ENCODE results near the gene SSTR3. TPM values are rescaled to one million over a fixed set of nuclear protein-coding genes. Genes with fewer than 3 reads are reported as not detected.

Gene SSTR3
- total RNA-seq, 1 donor from 2014 or later, result 0.69 TPM

DNA sequence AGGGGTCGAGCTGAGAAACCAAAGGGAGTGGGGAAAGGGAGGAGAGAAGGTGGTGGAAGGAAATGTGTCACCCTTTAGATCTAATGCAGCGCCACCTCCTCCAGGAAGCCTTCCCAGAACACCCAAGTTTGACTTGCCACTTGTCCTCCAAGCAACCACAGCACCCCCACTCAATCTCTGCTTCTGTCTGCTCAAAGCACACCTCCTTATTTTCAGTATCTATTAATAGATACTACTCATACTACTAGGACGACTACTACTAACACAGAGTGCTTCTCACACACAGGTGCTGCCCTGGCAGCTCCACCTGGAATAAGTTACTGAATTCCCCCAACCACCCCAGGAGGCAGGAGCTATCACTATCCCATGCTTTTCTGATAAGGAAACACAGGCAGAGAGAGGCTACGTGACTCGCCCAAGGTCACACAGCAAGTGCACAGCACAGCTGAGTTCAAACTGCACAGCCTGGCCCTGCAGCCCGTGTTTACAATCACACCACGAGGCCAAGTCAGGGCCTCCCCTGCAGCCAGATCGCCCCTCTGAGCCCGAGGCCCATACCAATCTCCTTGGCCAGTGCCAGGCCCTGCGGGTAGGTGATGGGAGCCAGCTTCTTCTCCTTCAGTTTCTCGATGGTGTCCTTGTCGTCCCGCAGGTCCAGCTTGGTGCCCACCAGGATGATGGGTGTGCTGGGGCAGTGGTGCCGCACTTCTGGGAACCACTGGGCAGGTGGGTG lies 18.6 kb upstream of the SSTR3 start:
- H3K27ac Mint-ChIP-seq, result no peak overlapping the region
- no peaks in the 10 kb centered on the region for H3K9me3 Mint-ChIP-seq
- H3K36me3 Mint-ChIP-seq, result no peaks in the 10 kb centered on the region
- peaks cover 15% of the 10 kb centered on the region for H3K4me1 Mint-ChIP-seq
- no peak for TF ChIP-seq CTCF (IDR thresholded peaks at IDR 0.05; ENCODE audit: unreplicated experiment)
- H3K4me3 Mint-ChIP-seq, result no peak overlapping the region
- peaks cover 3% of the 10 kb centered on the region for H3K27me3 Mint-ChIP-seq (ENCODE audit: low read depth)
- DNase-seq (ENCODE audit: low spot score in 2 of 2, unreplicated experiment in 2 of 2), result no peak

DNA sequence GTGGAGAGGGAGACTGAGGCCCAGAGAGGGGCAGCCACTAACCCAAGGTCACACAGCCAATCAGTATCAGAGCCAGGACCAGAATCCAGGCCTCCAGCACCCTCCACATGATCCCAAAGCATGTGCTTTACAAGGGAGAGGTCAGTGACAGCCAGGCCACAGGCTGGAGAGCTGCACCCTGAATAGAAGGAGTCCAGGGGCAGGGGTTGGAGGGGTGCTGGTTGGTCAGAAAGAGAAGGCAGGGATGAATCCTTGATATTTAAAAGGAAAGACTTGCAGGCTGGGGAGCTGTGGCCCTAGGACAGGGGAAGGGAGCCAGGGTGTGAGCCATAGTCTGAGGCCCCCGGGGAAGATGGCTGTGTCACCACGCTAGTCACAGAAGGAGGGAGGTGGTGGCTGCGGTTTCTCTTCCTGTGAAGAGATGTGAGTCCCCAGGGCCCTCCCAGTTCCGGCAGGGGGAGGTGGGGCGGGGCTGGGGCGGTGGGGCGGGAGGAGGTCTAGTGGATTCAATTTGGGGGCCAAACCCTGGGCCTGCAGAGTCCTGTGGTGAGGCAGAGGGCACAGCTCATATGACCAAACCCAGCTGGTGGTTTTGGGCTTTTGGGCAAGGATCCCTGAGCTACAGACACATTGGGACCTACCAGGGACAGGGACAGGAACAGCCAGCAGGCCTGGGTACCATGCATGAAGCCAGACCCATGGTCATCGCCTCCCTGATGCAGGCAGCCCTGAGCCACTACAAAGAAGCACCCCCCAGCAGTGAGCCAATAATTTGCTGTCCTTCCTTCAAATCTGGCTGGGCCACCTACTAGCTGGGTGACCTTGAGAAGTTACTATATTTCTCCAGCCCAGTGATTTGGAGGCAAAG lies 17.8 kb upstream of the SSTR3 start:
- no peaks in the 10 kb centered on the region for H3K36me3 Mint-ChIP-seq
- H3K4me1 Mint-ChIP-seq, result peaks cover 15% of the 10 kb centered on the region
- no peak overlapping the region for H3K27ac Mint-ChIP-seq
- no peaks in the 10 kb centered on the region for H3K9me3 Mint-ChIP-seq
- no peak for TF ChIP-seq CTCF (IDR thresholded peaks at IDR 0.05; ENCODE audit: unreplicated experiment)
- no peak overlapping the region for H3K4me3 Mint-ChIP-seq
- peaks cover 8% of the 10 kb centered on the region for H3K27me3 Mint-ChIP-seq (ENCODE audit: low read depth)
- no peak for DNase-seq (ENCODE audit: low spot score in 2 of 2, unreplicated experiment in 2 of 2)

DNA sequence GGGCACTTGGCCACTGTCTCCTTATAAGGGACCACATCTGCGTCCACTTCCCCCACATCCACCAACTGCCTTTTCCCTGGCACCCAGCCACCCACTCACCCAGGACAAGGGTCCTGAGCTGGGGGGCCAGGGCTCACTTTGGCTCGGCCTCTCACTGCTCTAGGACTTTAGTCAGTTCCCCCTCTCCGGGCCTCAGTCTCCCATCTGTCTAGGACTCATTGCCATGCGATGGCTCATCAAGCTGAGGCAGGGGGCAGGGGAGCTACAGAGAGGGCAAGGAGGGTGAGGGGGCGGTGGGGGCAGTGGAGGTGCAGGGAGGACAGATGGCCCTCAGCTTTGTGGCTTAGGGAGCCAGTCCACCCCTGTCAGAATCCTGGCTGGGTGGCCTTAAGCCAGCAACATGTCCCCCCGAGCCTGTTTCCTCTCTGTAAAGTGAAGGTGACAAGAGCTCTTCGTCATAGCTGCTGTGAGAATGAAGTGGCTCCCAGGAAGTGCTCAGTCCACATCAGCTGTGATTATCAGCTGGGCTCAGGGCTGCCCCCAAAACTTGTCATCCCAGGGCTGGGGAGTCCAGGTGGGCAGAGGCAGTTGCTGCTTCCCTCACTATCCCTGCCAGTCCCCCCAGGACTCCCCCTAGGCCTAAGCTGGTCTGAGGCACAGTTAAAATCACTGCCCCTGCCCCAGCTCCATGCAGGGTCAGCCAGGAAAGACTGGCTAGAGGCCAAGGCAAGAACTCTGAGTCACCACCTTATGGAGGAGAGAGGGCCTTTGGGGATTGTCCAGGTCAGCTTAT lies 16.9 kb upstream of the SSTR3 start:
- DNase-seq (ENCODE audit: low spot score in 2 of 2, unreplicated experiment in 2 of 2), result no peak
- H3K9me3 Mint-ChIP-seq, result no peaks in the 10 kb centered on the region
- H3K27me3 Mint-ChIP-seq (ENCODE audit: low read depth), result peaks cover 10% of the 10 kb centered on the region
- no peak for TF ChIP-seq CTCF (IDR thresholded peaks at IDR 0.05; ENCODE audit: unreplicated experiment)
- H3K27ac Mint-ChIP-seq, result no peak overlapping the region
- peaks cover 15% of the 10 kb centered on the region for H3K4me1 Mint-ChIP-seq
- H3K4me3 Mint-ChIP-seq, result no peak overlapping the region
- H3K36me3 Mint-ChIP-seq, result no peaks in the 10 kb centered on the region

DNA sequence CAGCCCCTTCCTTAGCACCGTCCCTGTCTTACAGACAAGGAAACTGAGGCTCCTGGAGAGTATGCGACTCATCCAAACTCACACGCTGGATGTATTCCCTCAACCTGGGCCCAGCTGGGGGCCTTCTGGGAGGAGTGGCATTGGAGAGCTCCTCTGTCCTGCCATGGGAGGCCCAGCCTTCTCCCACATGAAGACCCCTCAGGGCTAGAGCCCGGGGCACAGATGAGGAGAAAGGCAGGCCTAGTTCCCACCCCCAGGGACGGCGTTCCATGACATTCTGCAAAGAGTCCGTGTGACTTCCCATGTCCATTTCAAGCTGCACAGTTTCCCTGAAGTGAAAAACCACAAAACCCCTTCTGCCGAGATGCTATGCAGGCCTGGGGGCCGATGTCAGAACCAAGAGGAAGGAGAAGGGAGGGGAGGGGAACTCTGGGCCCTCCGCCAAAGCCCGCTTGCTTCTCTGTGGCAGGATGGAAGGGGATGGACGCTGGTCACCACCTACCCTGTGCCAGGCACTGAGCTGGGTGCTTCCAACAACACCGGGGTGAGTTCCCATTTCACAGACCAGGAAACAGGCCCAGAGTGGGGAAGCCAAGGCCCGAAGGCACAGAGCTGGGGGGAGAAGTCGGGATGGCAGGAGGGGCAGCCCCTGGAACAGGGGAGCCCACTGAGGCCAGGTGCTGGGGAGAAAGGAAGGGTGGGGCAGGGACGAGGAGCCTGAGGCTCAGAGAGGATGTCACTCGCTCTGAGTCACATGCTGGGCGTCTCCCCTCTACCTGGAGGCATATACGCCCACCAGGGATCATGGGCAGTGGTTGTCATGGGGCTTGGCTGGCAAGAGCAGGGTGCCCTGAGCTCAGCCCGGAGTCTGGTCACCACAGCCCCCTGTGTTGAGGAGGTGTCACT lies 16.1 kb upstream of the SSTR3 start:
- Mint-ChIP-seq H3K27me3 (ENCODE audit: low read depth) (peaks cover 11% of the 10 kb centered on the region), H3K36me3 (no peaks in the 10 kb centered on the region), H3K27ac (peak overlapping the region; percentile 26), H3K9me3 (no peaks in the 10 kb centered on the region), H3K4me1 (peaks cover 15% of the 10 kb centered on the region), H3K4me3 (no peak overlapping the region)
- no peak for TF ChIP-seq CTCF (IDR thresholded peaks at IDR 0.05; ENCODE audit: unreplicated experiment)
- no peak for DNase-seq (ENCODE audit: low spot score in 2 of 2, unreplicated experiment in 2 of 2)

DNA sequence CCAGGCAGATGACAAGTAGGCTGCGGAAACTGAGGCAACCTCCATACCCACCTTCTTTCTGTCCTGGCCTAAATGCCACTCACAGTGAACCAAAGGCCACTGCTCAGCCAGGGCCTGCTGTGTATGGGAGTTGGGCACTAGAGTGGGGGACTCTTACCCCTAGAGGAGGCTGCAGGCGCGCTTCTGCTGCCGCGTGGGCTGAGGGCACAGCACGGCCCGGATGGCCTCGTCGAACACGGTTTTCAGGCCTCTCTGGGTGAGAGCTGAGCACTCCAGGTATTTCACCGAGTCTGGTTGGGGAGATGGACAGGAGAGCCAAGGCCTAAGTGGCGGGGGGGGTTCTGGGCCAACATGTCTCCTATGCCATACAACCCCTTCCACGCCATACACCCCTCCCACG lies 14.2 kb upstream of the SSTR3 start:
- H3K9me3 Mint-ChIP-seq, result no peaks in the 10 kb centered on the region
- peaks cover 15% of the 10 kb centered on the region for H3K4me1 Mint-ChIP-seq
- peaks cover 11% of the 10 kb centered on the region for H3K27me3 Mint-ChIP-seq (ENCODE audit: low read depth)
- H3K27ac Mint-ChIP-seq, result no peak overlapping the region
- no peak for DNase-seq (ENCODE audit: low spot score in 2 of 2, unreplicated experiment in 2 of 2)
- no peak for TF ChIP-seq CTCF (IDR thresholded peaks at IDR 0.05; ENCODE audit: unreplicated experiment)
- no peaks in the 10 kb centered on the region for H3K36me3 Mint-ChIP-seq
- H3K4me3 Mint-ChIP-seq, result no peak overlapping the region
